Measurements from ENCODE around the gene ZDHHC9. TPM values are rescaled to one million over a fixed set of nuclear protein-coding genes. Genes with fewer than 3 reads are reported as not detected.

Gene ZDHHC9
- total RNA-seq, 1 donor from 2014 or later = 17.9 TPM

- intact Hi-C loops (cut with DNase I) = loop anchor here (5.0 kb wide), 1 partner anchor 214 kb away; no protein-coding TSS in a partner anchor
- DNase-seq (ENCODE audit: missing footprints) = no peak
- ATAC-seq = no peak
These were observed 17.8 kb downstream of the ZDHHC9 start for GRCh38 chrX:129825746-129826505.

- intact Hi-C loops (cut with DNase I) = loop anchor here (5.0 kb wide), 1 partner anchor 212 kb away; no protein-coding TSS in a partner anchor
These were observed 19.1 kb downstream of the ZDHHC9 start for GRCh38 chrX:129824620-129825019.

DNA sequence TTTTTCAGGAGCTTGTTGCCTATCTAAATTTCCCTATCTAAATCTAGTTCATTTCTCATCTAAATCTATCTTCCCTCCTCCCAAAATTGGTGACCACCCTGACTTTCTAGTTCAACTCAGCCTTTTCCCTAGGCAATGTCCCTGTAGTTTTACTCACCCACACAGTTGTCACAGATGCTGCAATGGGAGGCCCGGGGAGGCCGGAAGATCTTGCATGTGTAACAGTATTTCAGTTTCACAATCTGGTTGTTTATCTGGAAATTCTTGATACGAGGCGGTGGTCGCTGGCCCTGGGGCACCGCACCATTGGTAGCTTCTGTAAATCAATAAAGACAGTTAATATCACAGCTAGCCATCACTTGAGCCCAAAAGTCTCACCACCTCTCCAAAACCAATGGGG is 20.2 kb downstream of the ZDHHC9 start:
- ATAC-seq (no peak), DNase-seq (ENCODE audit: missing footprints) (no peak)
- intact Hi-C loops (cut with DNase I) = no loop called here

More at GRCh38 chrX:129824620-129825019, 19.1 kb downstream of the ZDHHC9 start:
- DNase-seq (ENCODE audit: missing footprints) (no peak), ATAC-seq (no peak)

GRCh38 chrX:129823115-129823514 is 20.6 kb downstream of the ZDHHC9 start:
- intact Hi-C loops (cut with DNase I) = no loop called here
- ATAC-seq (no peak), DNase-seq (ENCODE audit: missing footprints) (no peak)

GRCh38 chrX:129818123-129818522 is 25.6 kb downstream of the ZDHHC9 start:
- DNase-seq (ENCODE audit: missing footprints) (no peak), ATAC-seq (no peak)
- intact Hi-C loops (cut with DNase I) = no loop called here

GRCh38 chrX:129813662-129814368 is 29.9 kb downstream of the ZDHHC9 start:
- ATAC-seq = no peak
- DNase-seq (ENCODE audit: missing footprints) = no peak
- intact Hi-C loops (cut with DNase I) = no loop called here

GRCh38 chrX:129808829-129809796 is 34.6 kb downstream of the ZDHHC9 start:
- DNase-seq (ENCODE audit: missing footprints) (no peak), ATAC-seq (no peak)
- intact Hi-C loops (cut with DNase I) = no loop called here

DNA sequence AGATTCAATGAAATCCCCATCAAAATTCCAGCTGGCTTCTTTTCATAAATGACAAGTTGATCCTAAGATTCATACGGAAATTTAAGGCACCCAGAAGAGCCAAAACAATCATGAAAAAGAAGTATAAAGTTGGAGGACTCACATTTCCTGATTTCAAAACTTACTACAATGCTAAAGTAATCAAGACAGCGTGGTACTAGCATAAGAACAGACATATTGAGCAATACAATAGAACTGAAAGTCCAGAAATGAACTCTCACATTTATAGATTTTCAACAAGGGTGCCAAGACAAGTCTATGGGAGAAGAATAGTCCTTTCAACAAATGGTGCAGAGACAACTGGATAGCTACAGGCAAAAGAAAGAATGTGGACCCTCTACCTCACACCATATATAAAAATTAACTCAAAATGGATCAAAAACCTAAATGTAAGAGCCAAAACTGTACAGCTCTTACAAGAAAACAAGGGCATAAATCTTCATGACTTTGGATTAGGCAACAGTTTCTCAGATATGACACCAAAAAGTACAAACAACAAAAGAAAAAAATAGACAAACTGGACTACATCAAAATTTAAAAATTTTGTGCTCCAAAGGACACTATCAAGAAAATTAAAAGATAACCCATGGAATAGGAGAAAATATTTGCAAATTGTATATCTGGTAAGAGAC is 35.4 kb downstream of the ZDHHC9 start:
- intact Hi-C loops (cut with DNase I) = no loop called here
- DNase-seq (ENCODE audit: missing footprints) (no peak), ATAC-seq (no peak)

GRCh38 chrX:129804806-129805205 is 38.9 kb downstream of the ZDHHC9 start:
- no peak for ATAC-seq
- intact Hi-C loops (cut with DNase I) = no loop called here

DNA sequence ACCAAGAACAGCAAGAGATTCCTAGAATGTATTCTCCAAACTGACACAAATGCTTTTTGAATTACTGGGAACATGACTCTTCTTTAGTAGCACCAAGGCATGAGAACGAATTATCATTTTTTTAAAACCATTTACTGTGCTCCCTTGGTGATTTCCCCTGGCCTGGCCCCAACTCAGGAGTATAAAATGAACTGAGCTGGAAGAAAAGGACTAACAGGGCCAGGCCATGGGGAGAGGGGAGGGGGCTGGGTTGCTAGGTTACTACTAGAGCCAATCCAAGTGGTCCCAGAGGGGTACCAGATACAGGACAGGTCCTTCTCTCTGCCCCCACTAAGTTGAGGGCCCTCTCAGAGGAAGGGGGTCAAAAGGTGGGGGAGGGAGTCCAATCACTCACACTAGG is 40.8 kb downstream of the ZDHHC9 start:
- ATAC-seq (no peak), DNase-seq (ENCODE audit: missing footprints) (no peak)
- intact Hi-C loops (cut with DNase I) = no loop called here

More at GRCh38 chrX:129804806-129805205, 38.9 kb downstream of the ZDHHC9 start:
- DNase-seq (ENCODE audit: missing footprints) = no peak

- no peak for ATAC-seq
- intact Hi-C loops (cut with DNase I) = no loop called here
- DNase-seq (ENCODE audit: missing footprints) = no peak
These were observed 43.5 kb downstream of the ZDHHC9 start for GRCh38 chrX:129800186-129800585.

DNA sequence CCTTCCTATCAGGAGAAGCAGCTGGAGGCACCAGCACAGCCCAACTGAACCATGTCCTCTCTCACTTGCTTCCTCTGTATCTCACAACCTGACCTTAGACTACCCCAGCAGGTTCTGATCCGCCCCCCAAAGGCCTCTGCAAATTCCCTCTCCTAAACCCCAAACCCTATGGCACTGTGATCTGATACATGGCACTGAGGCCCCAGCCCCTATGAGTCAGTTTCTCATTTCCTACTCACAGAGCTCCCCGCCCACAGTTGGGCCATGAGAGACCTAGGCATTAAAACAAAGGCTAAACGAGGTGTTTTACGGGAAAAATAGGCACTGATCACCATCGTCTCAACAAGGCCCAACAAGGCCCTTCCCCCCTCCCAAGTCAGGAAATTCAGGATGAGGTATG is 44.8 kb downstream of the ZDHHC9 start:
- no peak for DNase-seq (ENCODE audit: missing footprints)
- no peak for ATAC-seq
- intact Hi-C loops (cut with DNase I) = no loop called here

DNA sequence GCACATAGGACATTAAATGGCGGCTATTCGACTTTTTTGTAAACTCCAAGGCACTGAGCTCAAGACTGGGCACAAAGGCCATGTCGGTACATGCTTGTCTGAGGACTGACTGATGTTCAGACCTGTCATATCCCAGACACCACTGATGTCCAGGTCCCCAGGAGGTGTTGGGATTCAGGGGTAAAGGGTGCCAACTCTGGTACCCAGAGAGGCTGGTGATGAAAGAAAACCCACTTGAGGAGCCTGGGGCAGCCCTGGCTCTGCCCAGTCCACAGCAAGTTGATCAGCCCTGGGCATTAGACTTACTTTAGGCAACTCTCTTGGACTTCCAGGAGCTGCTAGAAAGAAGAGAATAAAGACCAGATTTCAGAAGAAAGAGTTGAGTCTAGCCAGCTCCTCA is 45.2 kb downstream of the ZDHHC9 start:
- intact Hi-C loops (cut with DNase I) = no loop called here
- ATAC-seq (no peak), DNase-seq (ENCODE audit: missing footprints) (no peak)

GRCh38 chrX:129797251-129797906 is 46.3 kb downstream of the ZDHHC9 start:
- DNase-seq (ENCODE audit: missing footprints) (no peak), ATAC-seq (no peak)
- intact Hi-C loops (cut with DNase I) = no loop called here

DNA sequence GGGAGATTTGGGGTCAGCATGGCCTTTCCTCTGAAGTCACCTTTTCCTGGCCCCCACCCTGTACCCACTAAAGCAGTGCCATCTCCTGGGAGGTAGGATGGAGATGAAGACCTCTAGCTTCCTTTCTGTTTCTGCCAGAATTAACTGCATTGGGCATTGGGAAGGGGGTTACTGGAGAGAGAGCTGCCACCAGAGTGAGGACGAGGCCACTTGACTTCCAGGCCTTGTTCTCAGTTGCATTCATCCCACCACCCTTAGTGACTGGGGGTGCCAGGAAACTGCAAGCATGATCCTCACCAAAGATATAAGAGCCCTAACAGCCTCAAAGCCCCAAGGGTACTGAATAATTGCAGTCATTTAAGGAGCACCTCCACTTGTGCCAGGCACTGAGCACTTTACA is 48.1 kb downstream of the ZDHHC9 start:
- no peak for ATAC-seq
- intact Hi-C loops (cut with DNase I) = no loop called here
- no peak for DNase-seq (ENCODE audit: missing footprints)

- ATAC-seq (no peak), DNase-seq (ENCODE audit: missing footprints) (no peak)
- intact Hi-C loops (cut with DNase I) = no loop called here
These were observed 50.0 kb downstream of the ZDHHC9 start for GRCh38 chrX:129793604-129794191.

GRCh38 chrX:129792586-129793291 is 50.9 kb downstream of the ZDHHC9 start:
- ATAC-seq (no peak), DNase-seq (ENCODE audit: missing footprints) (no peak)
- intact Hi-C loops (cut with DNase I) = no loop called here
